ENCODE measurements around the gene TNFSF13B. TPM values are rescaled to one million over a fixed set of nuclear protein-coding genes. Genes with fewer than 3 reads are reported as not detected.
"Not testable (repeated sequence)": the region's sequence is repeated elsewhere in the genome, so short reads cannot be mapped to it uniquely, and the experiment has no call there.

TNFSF13B gene
- total and polyA plus RNA-seq, 4 donors: 1.8 to 11.6 (median 4.6) TPM

- not testable (repeated sequence) for H3K27me3 ChIP-seq (ENCODE audit: control insufficient read depth in 4 of 4, insufficient read depth in 4 of 4, low read length in 3 of 4); DNase-seq (ENCODE audit: low spot score); H3K9me3 ChIP-seq (ENCODE audit: control insufficient read depth in 4 of 4, low read length in 3 of 4); H3K36me3 ChIP-seq (ENCODE audit: control insufficient read depth in 4 of 4, insufficient read depth in 3 of 4, low read depth in 1 of 4, low read length in 3 of 4); H3K4me3 ChIP-seq (ENCODE audit: low read depth in 1 of 3, low read length in 3 of 3); H3K4me1 ChIP-seq (ENCODE audit: control insufficient read depth in 4 of 4, insufficient read depth in 4 of 4, low read length in 3 of 4); H3K27ac ChIP-seq (ENCODE audit: low read depth in 1 of 2, low read length in 2 of 2); H3K9ac ChIP-seq (ENCODE audit: low read depth in 1 of 2, low read length in 2 of 2)
- 89% methylated on average over 4 of the region's 4 CpGs for WGBS
These were observed 42.1 kb downstream of the TNFSF13B start for GRCh38 chr13:108311596-108311995.

GRCh38 chr13:108313382-108313781 is 43.9 kb downstream of the TNFSF13B start:
- no peak for DNase-seq (ENCODE audit: low spot score)
- Histone ChIP-seq H3K27ac (ENCODE audit: low read depth in 1 of 2, low read length in 2 of 2) (no peak overlapping the region), H3K9me3 (ENCODE audit: control insufficient read depth in 4 of 4, low read length in 3 of 4) (no peaks in the 10 kb centered on the region), H3K4me3 (ENCODE audit: low read depth in 1 of 3, low read length in 3 of 3) (no peak overlapping the region), H3K27me3 (ENCODE audit: control insufficient read depth in 4 of 4, insufficient read depth in 4 of 4, low read length in 3 of 4) (no peaks in the 10 kb centered on the region), H3K36me3 (ENCODE audit: control insufficient read depth in 4 of 4, insufficient read depth in 3 of 4, low read depth in 1 of 4, low read length in 3 of 4) (no peaks in the 10 kb centered on the region), H3K4me1 (ENCODE audit: control insufficient read depth in 4 of 4, insufficient read depth in 4 of 4, low read length in 3 of 4) (no peaks in the 10 kb centered on the region), H3K9ac (ENCODE audit: low read depth in 1 of 2, low read length in 2 of 2) (no peak overlapping the region)
- TF ChIP-seq GABPA (IDR thresholded peaks at IDR 0.05 in 1 of 2, conservative IDR thresholded peaks at IDR 0.05 in 1 of 2) (no peak), TAF1 (conservative IDR thresholded peaks at IDR 0.05) (no peak), CTCF (IDR thresholded peaks at IDR 0.05; ENCODE audit: low read depth, low read length, missing input control) (no peak), HNF4A (conservative IDR thresholded peaks at IDR 0.05) (no peak), JUND (IDR thresholded peaks at IDR 0.05) (no peak), YY1 (IDR thresholded peaks at IDR 0.05) (no peak), EGR1 (IDR thresholded peaks at IDR 0.05; ENCODE audit: low read depth in 2 of 2) (no peak), FOXA2 (IDR thresholded peaks at IDR 0.05) (no peak)
- 87% methylated on average over 3 of the region's 3 CpGs for WGBS

GRCh38 chr13:108315273-108315672 is 45.8 kb downstream of the TNFSF13B start:
- Histone ChIP-seq H3K4me1 (ENCODE audit: control insufficient read depth in 4 of 4, insufficient read depth in 4 of 4, low read length in 3 of 4) (no peaks in the 10 kb centered on the region), H3K36me3 (ENCODE audit: control insufficient read depth in 4 of 4, insufficient read depth in 3 of 4, low read depth in 1 of 4, low read length in 3 of 4) (no peaks in the 10 kb centered on the region), H3K4me3 (ENCODE audit: low read depth in 1 of 3, low read length in 3 of 3) (no peak overlapping the region), H3K9me3 (ENCODE audit: control insufficient read depth in 4 of 4, low read length in 3 of 4) (no peaks in the 10 kb centered on the region), H3K9ac (ENCODE audit: low read depth in 1 of 2, low read length in 2 of 2) (no peak overlapping the region), H3K27me3 (ENCODE audit: control insufficient read depth in 4 of 4, insufficient read depth in 4 of 4, low read length in 3 of 4) (no peaks in the 10 kb centered on the region), H3K27ac (ENCODE audit: low read depth in 1 of 2, low read length in 2 of 2) (no peak overlapping the region)
- TF ChIP-seq RXRA (IDR thresholded peaks at IDR 0.05): no peak
- no peak for TF ChIP-seq JUND (IDR thresholded peaks at IDR 0.05)
- no peak for TF ChIP-seq EGR1 (IDR thresholded peaks at IDR 0.05; ENCODE audit: low read depth in 2 of 2)
- no peak for TF ChIP-seq MAX (IDR thresholded peaks at IDR 0.05)
- TF ChIP-seq FOXA2 (IDR thresholded peaks at IDR 0.05): no peak
- TF ChIP-seq GABPA (IDR thresholded peaks at IDR 0.05 in 1 of 2, conservative IDR thresholded peaks at IDR 0.05 in 1 of 2): no peak
- TF ChIP-seq HNF4G (IDR thresholded peaks at IDR 0.05): no peak
- no peak for TF ChIP-seq TAF1 (conservative IDR thresholded peaks at IDR 0.05)
- DNase-seq (ENCODE audit: low spot score): no peak
- 81% methylated on average over 5 of the region's 5 CpGs for WGBS

- Histone ChIP-seq H3K4me3 (ENCODE audit: low read depth in 1 of 3, low read length in 3 of 3) (no peak overlapping the region), H3K9me3 (ENCODE audit: control insufficient read depth in 4 of 4, low read length in 3 of 4) (no peaks in the 10 kb centered on the region), H3K27me3 (ENCODE audit: control insufficient read depth in 4 of 4, insufficient read depth in 4 of 4, low read length in 3 of 4) (no peaks in the 10 kb centered on the region), H3K4me1 (ENCODE audit: control insufficient read depth in 4 of 4, insufficient read depth in 4 of 4, low read length in 3 of 4) (no peaks in the 10 kb centered on the region), H3K27ac (ENCODE audit: low read depth in 1 of 2, low read length in 2 of 2) (no peak overlapping the region), H3K36me3 (ENCODE audit: control insufficient read depth in 4 of 4, insufficient read depth in 3 of 4, low read depth in 1 of 4, low read length in 3 of 4) (no peaks in the 10 kb centered on the region), H3K9ac (ENCODE audit: low read depth in 1 of 2, low read length in 2 of 2) (no peak overlapping the region)
- TF ChIP-seq HNF4G (IDR thresholded peaks at IDR 0.05) (no peak), CTCF (IDR thresholded peaks at IDR 0.05; ENCODE audit: low read depth, low read length, missing input control) (no peak), RAD21 (IDR thresholded peaks at IDR 0.05) (no peak), FOXA1 (IDR thresholded peaks at IDR 0.05) (no peak)
- 87% methylated on average over 3 of the region's 3 CpGs for whole genome bisulfite sequencing
- no peak for DNase-seq (ENCODE audit: low spot score)
These were observed 46.5 kb downstream of the TNFSF13B start for GRCh38 chr13:108315991-108316390.

Data from liver (tissue), 9 donors.